ENCODE data around the gene FNDC11.

FNDC11 gene

GRCh38 chr20:63536997-63537524, 16.9 kb upstream of the FNDC11 start, which contains the start of gene PTK6:
PTK6 (minus strand) TSS chr20:63537376; CDS start chr20:63537314, 62 bp downstream.
- peak within 1 kb of the TSS in 1 of 3 experiments; percentile 45 for H3K4me3 Mint-ChIP-seq
- no peaks in the 10 kb centered on the region for H3K9me3 Mint-ChIP-seq
- no peaks in the 10 kb centered on the region for H3K4me1 Mint-ChIP-seq
- H3K36me3 Mint-ChIP-seq (ENCODE audit: low read depth) = no peaks in the 10 kb centered on the region
- no peak within 1 kb of the TSS for H3K27ac Mint-ChIP-seq
- no peak for TF ChIP-seq CTCF (IDR thresholded peaks at IDR 0.05; ENCODE audit: unreplicated experiment in 3 of 3)
- H3K27me3 Mint-ChIP-seq (ENCODE audit: low read depth) = no peaks in the 10 kb centered on the region

GRCh38 chr20:63537525-63538203, 16.3 kb upstream of the FNDC11 start:
- Mint-ChIP-seq H3K4me1 (no peaks in the 10 kb centered on the region), H3K4me3 (peak overlapping the region in 1 of 3 experiments; percentile 45), H3K27ac (no peak overlapping the region), H3K36me3 (ENCODE audit: low read depth) (no peaks in the 10 kb centered on the region), H3K27me3 (ENCODE audit: low read depth) (no peaks in the 10 kb centered on the region), H3K9me3 (no peaks in the 10 kb centered on the region)
- peak; percentile 94 to 96 (median 95) for TF ChIP-seq CTCF (IDR thresholded peaks at IDR 0.05; ENCODE audit: unreplicated experiment in 3 of 3)

- Mint-ChIP-seq H3K4me1 (peaks cover under 1% of the 10 kb centered on the region), H3K27ac (no peak overlapping the region), H3K4me3 (peak overlapping the region in 1 of 3 experiments; percentile 25), H3K9me3 (no peaks in the 10 kb centered on the region), H3K36me3 (ENCODE audit: low read depth) (no peaks in the 10 kb centered on the region), H3K27me3 (ENCODE audit: low read depth) (no peaks in the 10 kb centered on the region)
- TF ChIP-seq CTCF (IDR thresholded peaks at IDR 0.05; ENCODE audit: unreplicated experiment in 3 of 3) = peak in 2 of 3 experiments; percentile 21 to 26
These were observed 15.5 kb upstream of the FNDC11 start for GRCh38 chr20:63538204-63539091.

- no peak overlapping the region for H3K27ac Mint-ChIP-seq
- no peak for TF ChIP-seq CTCF (IDR thresholded peaks at IDR 0.05; ENCODE audit: unreplicated experiment in 3 of 3)
- no peaks in the 10 kb centered on the region for H3K36me3 Mint-ChIP-seq (ENCODE audit: low read depth)
- H3K4me1 Mint-ChIP-seq = peaks cover 6% of the 10 kb centered on the region
- H3K27me3 Mint-ChIP-seq (ENCODE audit: low read depth) = no peaks in the 10 kb centered on the region
- no peaks in the 10 kb centered on the region for H3K9me3 Mint-ChIP-seq
- H3K4me3 Mint-ChIP-seq = no peak overlapping the region
These were observed 14.9 kb upstream of the FNDC11 start for GRCh38 chr20:63539092-63539430.

- H3K36me3 Mint-ChIP-seq (ENCODE audit: low read depth) = no peaks in the 10 kb centered on the region
- peaks cover 6% of the 10 kb centered on the region for H3K4me1 Mint-ChIP-seq
- no peaks in the 10 kb centered on the region for H3K27me3 Mint-ChIP-seq (ENCODE audit: low read depth)
- TF ChIP-seq CTCF (IDR thresholded peaks at IDR 0.05; ENCODE audit: unreplicated experiment in 3 of 3) = no peak
- no peak overlapping the region for H3K27ac Mint-ChIP-seq
- H3K4me3 Mint-ChIP-seq = no peak overlapping the region
- no peaks in the 10 kb centered on the region for H3K9me3 Mint-ChIP-seq
These were observed 14.3 kb upstream of the FNDC11 start for GRCh38 chr20:63539441-63540370.

All from nephron (organoid).